Type B pancreatic cell (in vitro differentiated cells): ENCODE results near the gene TPSG1. TPM values are rescaled to one million over a fixed set of nuclear protein-coding genes. Genes with fewer than 3 reads are reported as not detected.

Source experiments
- total RNA-seq: library from RNA; stranded (reverse); gene quantifications from 2 replicates; pipeline ENCODE4 v1.2.1, GENCODE V29; 2021; ENCODE audit warnings: low replicate concordance

TPSG1 gene
- total RNA-seq, 1 donor from 2014 or later, result not detected

Other genes starting within 250 kb of the TPSG1 start
- gene SOX8, start 243.5 kb downstream of the TPSG1 start, total RNA-seq, result 1.4 and 6.7 TPM in 2 replicates
- gene SSTR5, start 152.5 kb downstream of the TPSG1 start, total RNA-seq, result 0.43 and 1.8 TPM in 2 replicates
- gene C1QTNF8, start 129.0 kb downstream of the TPSG1 start, total RNA-seq, result not detected in 2 replicates
- 23.2 and 38.1 TPM in 2 replicates for gene CACNA1H, start 72.2 kb downstream of the TPSG1 start, total RNA-seq
- not detected in 2 replicates for gene TPSB2, start 4.9 kb upstream of the TPSG1 start, total RNA-seq
- not detected in 2 replicates for gene TPSAB1, start 15.4 kb upstream of the TPSG1 start, total RNA-seq
- not detected in 2 replicates for gene TPSD1, start 30.8 kb upstream of the TPSG1 start, total RNA-seq
- gene UBE2I, start 84.4 kb upstream of the TPSG1 start, total RNA-seq, result 157 and 170 TPM in 2 replicates
- gene BAIAP3, start 108.4 kb upstream of the TPSG1 start, total RNA-seq, result 5.0 and 6.9 TPM in 2 replicates
- gene TSR3, start 126.6 kb upstream of the TPSG1 start, total RNA-seq, result 53.1 and 54.0 TPM in 2 replicates
- 55.6 and 68.5 TPM in 2 replicates for gene GNPTG, start 126.7 kb upstream of the TPSG1 start, total RNA-seq
- gene UNKL, start 189.4 kb upstream of the TPSG1 start, total RNA-seq, result 20.3 and 26.1 TPM in 2 replicates
- 14.5 and 15.0 TPM in 2 replicates for gene UQCC4, start 195.5 kb upstream of the TPSG1 start, total RNA-seq
- gene PERCC1, start 205.8 kb upstream of the TPSG1 start, total RNA-seq, result 0.77 and 0.83 TPM in 2 replicates
- 2.2 and 5.0 TPM in 2 replicates for gene CCDC154, start 219.3 kb upstream of the TPSG1 start, total RNA-seq
- 91.9 and 98.1 TPM in 2 replicates for gene CLCN7, start 249.8 kb upstream of the TPSG1 start, total RNA-seq